SKM-1 treated with dmso at 0.1 percent for 144 hours (cell line): ENCODE results near the gene PFDN6.
"Not testable (repeated sequence)": the region's sequence is repeated elsewhere in the genome, so short reads cannot be mapped to it uniquely, and the experiment has no call there.

Source experiments
- DNase-seq: peaks from one replicate; lab custom pipeline; 2025; ENCODE audit not compliant: unreplicated experiment; lab: John Stamatoyannopoulos, UW

The PFDN6 gene

GRCh38 chr6:33288921-33289783 lies at the start of gene PFDN6, which contains the start of gene WDR46:
TSS of gene PFDN6 (plus strand) at chr6:33289601. CDS start at chr6:33289857, 256 bp downstream.
TSS of gene WDR46 (minus strand) at chr6:33289239. CDS start at chr6:33289170, 69 bp downstream.
- peak; percentile 94 for DNase-seq

- DNase-seq: no peak
These were observed 47.4 kb upstream of the PFDN6 start for GRCh38 chr6:33241968-33242367.

DNA sequence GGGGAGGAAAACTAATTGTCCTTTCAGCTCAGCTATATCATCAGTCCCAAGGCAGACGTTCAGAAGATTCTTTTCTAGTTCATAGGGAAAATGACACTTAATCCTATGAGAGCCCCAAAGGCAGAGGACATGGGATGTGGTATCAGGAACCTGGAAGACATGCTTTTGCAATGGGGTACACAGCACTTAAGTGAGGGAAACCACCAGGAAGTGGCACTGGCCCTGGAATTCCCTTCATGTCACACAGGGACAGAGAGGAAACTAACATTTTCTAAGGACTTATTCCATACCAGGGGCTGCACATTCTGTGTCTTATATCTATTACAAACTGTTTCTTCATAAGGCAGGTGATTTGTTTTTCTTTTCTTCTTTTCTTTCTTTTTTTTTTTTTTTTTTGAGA lies 45.9 kb upstream of the PFDN6 start:
- no peak for DNase-seq

- DNase-seq: peak; percentile 86
These were observed 41.3 kb upstream of the PFDN6 start for GRCh38 chr6:33247977-33248642.

GRCh38 chr6:33248643-33248931 lies 40.8 kb upstream of the PFDN6 start:
- no peak for DNase-seq

GRCh38 chr6:33248932-33249731 lies 40.3 kb upstream of the PFDN6 start:
- peak; percentile 99 for DNase-seq

DNA sequence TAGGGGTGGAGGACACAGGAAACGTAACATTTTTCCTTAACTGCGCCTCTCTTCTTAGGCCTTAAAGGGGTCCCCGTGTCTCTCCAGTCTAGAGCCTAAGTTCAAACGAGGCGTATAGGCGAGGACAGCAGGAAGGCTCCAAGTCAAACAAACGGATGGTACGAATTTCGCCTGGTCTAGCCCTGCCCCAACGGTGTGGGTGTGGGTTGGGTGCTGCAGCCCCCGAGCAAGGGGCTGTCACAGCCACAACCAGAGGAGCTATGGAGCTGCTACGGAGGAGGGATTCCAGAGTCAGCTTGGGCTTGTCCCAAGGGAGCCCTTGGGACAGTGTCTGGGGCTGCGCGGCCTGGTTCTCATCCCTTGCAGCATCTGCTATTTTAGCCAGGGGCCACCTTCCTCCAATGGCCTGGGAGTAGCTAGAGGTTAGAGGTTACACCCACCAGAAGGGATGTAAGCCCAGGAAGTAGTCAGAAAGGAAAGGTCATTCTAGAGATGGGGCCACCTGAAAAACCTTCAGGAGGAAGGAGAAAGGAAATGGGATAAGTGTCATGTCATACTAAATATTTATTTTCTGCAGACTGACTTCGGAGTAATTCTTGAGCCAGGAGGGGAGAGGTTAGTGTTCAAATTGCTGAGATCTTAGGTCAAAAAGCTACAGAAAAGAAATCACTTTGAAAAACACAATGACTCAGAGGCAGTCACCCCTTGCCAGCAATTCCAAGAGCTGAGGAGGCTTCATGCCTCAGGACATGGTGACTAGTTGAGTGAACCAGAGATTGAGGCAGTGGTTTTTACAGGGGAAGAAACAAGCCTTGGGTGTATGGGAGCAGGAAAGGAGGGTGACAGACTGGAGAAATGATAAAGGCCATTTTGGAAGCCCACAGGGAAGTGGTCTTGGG lies 39.4 kb upstream of the PFDN6 start:
- no peak for DNase-seq

GRCh38 chr6:33250731-33251130 lies 38.7 kb upstream of the PFDN6 start:
- no peak for DNase-seq

DNA sequence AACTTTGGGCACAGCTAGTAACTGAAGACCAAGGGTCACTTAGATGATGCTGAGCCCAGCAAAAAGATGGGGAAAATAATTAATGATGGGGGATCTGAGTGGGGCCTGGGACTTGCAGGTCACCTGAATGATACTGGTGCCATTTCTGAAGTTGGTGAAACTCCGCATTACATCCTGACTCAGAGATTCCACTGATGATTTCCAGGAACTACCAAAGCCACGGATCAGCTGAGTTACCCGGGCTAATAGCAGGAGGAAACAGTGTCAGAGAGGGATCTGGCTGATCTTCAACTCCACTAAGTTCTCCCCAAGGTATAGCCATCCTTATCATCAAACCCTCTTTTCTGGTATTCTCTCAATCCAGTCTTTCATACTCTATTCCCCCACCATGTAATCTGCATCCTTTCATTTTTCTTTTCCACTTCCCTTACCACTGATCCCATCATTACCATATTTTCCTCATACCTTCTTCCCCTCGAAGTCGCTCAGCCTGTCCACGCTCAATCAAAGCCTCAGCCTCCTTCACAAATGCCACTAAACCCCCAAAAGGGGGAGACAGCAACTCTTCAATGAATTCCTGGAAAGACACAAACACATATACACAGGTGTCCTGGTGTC lies 37.9 kb upstream of the PFDN6 start:
- DNase-seq: no peak

- no peak for DNase-seq
These were observed 36.6 kb upstream of the PFDN6 start for GRCh38 chr6:33252759-33253158.

- DNase-seq: no peak
These were observed 34.8 kb upstream of the PFDN6 start for GRCh38 chr6:33254591-33254990.

GRCh38 chr6:33259032-33259431 lies 30.4 kb upstream of the PFDN6 start:
- no peak for DNase-seq

DNA sequence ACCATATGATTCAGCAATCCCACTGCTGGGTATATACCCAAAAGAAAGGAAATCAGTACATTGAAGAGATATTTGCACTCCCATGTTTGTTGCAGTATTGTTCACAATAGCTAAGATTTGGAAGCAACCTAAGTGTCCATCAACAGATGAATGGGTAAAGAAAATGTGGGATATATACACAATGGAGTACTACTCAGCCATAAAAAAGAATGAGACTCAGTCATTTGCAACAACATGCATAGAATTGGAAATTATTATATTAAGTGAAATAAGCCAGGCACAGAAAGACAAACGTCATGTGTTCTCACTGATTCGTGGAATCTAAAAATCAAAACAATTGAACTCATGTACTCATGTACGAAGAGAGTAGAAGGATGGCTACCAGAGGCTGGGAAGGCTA lies 26.9 kb upstream of the PFDN6 start:
- DNase-seq: not testable (repeated sequence)

DNA sequence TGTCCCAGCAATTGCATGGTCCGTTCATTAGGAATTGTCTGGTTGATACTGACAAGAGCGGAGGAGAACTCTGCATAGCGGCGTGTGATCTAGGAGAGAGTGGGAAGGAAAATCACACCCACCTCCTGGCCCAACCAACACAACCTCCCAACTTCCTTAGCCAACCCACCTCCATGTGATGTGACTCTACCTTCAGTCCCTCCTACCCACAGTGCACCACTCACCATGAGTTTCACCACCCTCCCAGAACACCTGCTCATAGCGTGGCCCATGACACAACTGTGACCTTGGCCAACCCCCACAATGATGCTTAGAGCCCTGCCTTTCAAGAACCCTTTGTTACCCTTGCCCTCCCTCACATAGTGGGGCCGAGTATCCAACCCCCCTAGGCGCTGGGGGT lies 25.4 kb upstream of the PFDN6 start:
- no peak for DNase-seq

GRCh38 chr6:33271117-33271467 lies 18.3 kb upstream of the PFDN6 start:
- DNase-seq: no peak

DNA sequence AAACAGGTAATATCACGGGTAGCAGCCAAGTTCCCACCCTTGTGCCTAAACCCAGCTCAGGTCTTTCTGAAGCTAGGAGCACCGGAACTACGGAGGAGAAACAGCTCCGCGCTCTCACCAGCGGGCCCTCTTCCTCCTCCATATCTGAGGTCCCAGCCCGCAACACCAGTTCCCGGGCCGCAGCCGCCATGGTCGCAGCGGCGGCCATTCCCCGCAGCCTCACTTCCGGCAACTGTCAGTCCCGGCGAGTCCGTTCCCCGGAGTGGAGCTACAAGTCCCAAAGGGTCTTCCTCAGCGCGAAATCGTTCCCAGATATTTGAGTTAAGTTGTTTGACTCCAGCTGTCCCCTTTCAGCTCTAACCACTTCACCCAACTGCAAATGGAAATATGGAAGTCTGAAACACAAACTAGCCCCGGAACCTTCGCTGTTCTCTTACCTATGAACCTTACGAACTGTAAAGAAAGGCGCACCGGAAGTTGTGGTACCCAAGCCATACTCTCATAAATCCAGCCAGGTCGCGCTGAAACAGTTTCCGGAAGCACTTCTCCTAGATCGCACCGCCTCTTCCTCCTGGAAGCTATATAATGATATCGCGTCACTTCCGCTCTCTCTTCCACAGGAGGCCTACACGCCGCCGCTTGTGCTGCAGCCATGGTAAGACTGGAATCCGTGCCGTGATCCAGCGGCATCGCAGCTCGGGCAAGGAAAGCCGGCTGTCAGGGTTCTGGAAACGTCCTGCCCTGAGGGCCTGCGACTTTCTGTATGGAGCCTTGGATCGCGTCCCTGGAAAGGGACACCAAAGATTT lies 17.7 kb upstream of the PFDN6 start, which contains the start of the genes RPS18 and VPS52:
Gene RPS18 (plus strand): TSS at position 608 of the 807 bp plus-strand sequence. CDS start 45 bp downstream, at position 653.
Gene VPS52 (minus strand): TSS at position 409 of the 807 bp plus-strand sequence. CDS start 201 bp downstream, at position 208.
- peak; percentile 94 for DNase-seq

- DNase-seq: no peak
These were observed 16.9 kb upstream of the PFDN6 start for GRCh38 chr6:33272275-33273128.
